Keratinocyte (primary cell): ENCODE measurements around the gene OVCH2. TPM values are rescaled to one million over a fixed set of nuclear protein-coding genes. Genes with fewer than 3 reads are reported as not detected.

Source experiments
- DNase-seq: peaks from one replicate; pipeline ENCODE4 v3.0.0-alpha.2; 2011; ENCODE audit warnings: low read depth, missing footprints, low spot score
- FAIRE-seq: peaks from 2 replicates; lab custom pipeline; 2011; peaks lifted over from hg19 to GRCh38; lab: Jason Lieb, UNC
- H2AFZ ChIP-seq: 2 replicates; pipeline ENCODE4 v1.6.0; 2012; ENCODE audit warnings: low read length, control low read depth, inconsistent platforms; ENCODE audit not compliant: control insufficient read depth
- H3K27ac ChIP-seq: 2 replicates; pipeline ENCODE4 v1.5.1; 2011; ENCODE audit warnings: low read length; ENCODE audit not compliant: control insufficient read depth, insufficient read depth
- H3K27me3 ChIP-seq: 3 replicates; pipeline ENCODE4 v1.6.0; 2011; ENCODE audit warnings: low read length; ENCODE audit not compliant: control insufficient read depth, insufficient read depth; ENCODE audit errors: extremely low read depth
- H3K36me3 ChIP-seq, 2 experiments: 2 replicates in 1 of 2; 3 replicates in 1 of 2; pipeline ENCODE4 v1.5.1; 2011; ENCODE audit warnings: low read length in 2 of 2, mild to moderate bottlenecking in 1 of 2; ENCODE audit not compliant: control insufficient read depth in 2 of 2, insufficient read depth in 2 of 2; ENCODE audit errors: extremely low read depth in 1 of 2
- H3K4me1 ChIP-seq: 3 replicates; pipeline ENCODE4 v1.5.1; 2011; ENCODE audit warnings: low read length; ENCODE audit not compliant: control insufficient read depth, insufficient read depth; ENCODE audit errors: extremely low read depth
- H3K4me2 ChIP-seq: 3 replicates; pipeline ENCODE4 v1.6.0; 2011; ENCODE audit warnings: low read depth, low read length; ENCODE audit not compliant: control insufficient read depth, insufficient read depth; ENCODE audit errors: extremely low read depth
- H3K4me3 ChIP-seq, 3 experiments: fragments of 200-600 bp in 1 of 3; sonication (generic) in 1 of 3; 2 replicates in 2 of 3; 3 replicates in 1 of 3; pipeline ENCODE4 v1.5.1; 2011 to 2016; ENCODE audit warnings: low read length in 3 of 3, mild to moderate bottlenecking in 3 of 3, control low read depth in 2 of 3, inconsistent platforms in 1 of 3, low read depth in 1 of 3, mixed read lengths in 1 of 3, mixed run types in 1 of 3, moderate library complexity in 1 of 3; ENCODE audit not compliant: control insufficient read depth in 2 of 3, insufficient read depth in 2 of 3; ENCODE audit errors: extremely low read depth in 1 of 3
- H3K79me2 ChIP-seq: 2 replicates; pipeline ENCODE4 v1.6.0; 2012; ENCODE audit warnings: low read length; ENCODE audit not compliant: control insufficient read depth, insufficient read depth
- H3K9ac ChIP-seq: 3 replicates; pipeline ENCODE4 v1.6.0; 2011; ENCODE audit warnings: low read length; ENCODE audit not compliant: control insufficient read depth, insufficient read depth; ENCODE audit errors: extremely low read depth
- H3K9me1 ChIP-seq: 3 replicates; pipeline ENCODE4 v1.6.0; 2011; ENCODE audit warnings: low read length; ENCODE audit not compliant: control insufficient read depth, insufficient read depth; ENCODE audit errors: extremely low read depth
- H3K9me3 ChIP-seq: 2 replicates; pipeline ENCODE4 v1.5.1; 2012; ENCODE audit warnings: low read depth, low read length; ENCODE audit not compliant: control insufficient read depth
- H4K20me1 ChIP-seq: 3 replicates; pipeline ENCODE4 v1.6.0; 2011; ENCODE audit warnings: low read length; ENCODE audit not compliant: control insufficient read depth, insufficient read depth; ENCODE audit errors: extremely low read depth
- EZH2 ChIP-seq: IDR thresholded peaks from one replicate; pipeline ENCODE4 v1.6.1; 2012; ENCODE audit warnings: inconsistent platforms, mild to moderate bottlenecking, low read length, moderate library complexity
- dilution Hi-C: fragments of 300-500 bp; cut with MboI; formaldehyde crosslinking; loops from one replicate; pipeline ENCODE4 v1.7.0; 2020; ENCODE audit warnings: low sequenced_read_pairs; ENCODE audit not compliant: extremely low pct_ligation_motif_present
- polyA plus RNA-seq, 5 experiments: library from polyadenylated mRNA; depleted of rRNA in 3 of 5; stranded (reverse) in 3 of 5; stranded (forward) in 1 of 5; unstranded in 1 of 5; fragments of >200 nt; gene quantifications; 1 replicate in 1 of 5; 2 replicates in 3 of 5; 3 replicates in 1 of 5; pipeline versions ENCODE4 v1.2.1 to v1.2.3, GENCODE V29; 2011 to 2012; ENCODE audit warnings: missing spikeins in 2 of 5, low read depth in 1 of 5, low replicate concordance in 1 of 5
- TF ChIP-seq, protein P1 (sequence below), 3 experiments: IDR thresholded peaks in 1 of 3; conservative IDR thresholded peaks in 1 of 3; optimal IDR thresholded peaks in 1 of 3; 2 replicates in 2 of 3; 3 replicates in 1 of 3; pipeline versions ENCODE3 to v1.5.1; 2011; ENCODE audit warnings: low read length in 3 of 3, mild to moderate bottlenecking in 3 of 3, moderate library complexity in 2 of 3, control low read depth in 1 of 3, inconsistent platforms in 1 of 3; ENCODE audit not compliant: insufficient read depth in 2 of 3; ENCODE audit errors: extremely low read depth in 1 of 3

Gene OVCH2
- polyA plus RNA-seq, 1 donor (not counting 4 experiments of a cell fraction or from before 2014, with no cell fraction given), result 2.8 TPM

DNA sequence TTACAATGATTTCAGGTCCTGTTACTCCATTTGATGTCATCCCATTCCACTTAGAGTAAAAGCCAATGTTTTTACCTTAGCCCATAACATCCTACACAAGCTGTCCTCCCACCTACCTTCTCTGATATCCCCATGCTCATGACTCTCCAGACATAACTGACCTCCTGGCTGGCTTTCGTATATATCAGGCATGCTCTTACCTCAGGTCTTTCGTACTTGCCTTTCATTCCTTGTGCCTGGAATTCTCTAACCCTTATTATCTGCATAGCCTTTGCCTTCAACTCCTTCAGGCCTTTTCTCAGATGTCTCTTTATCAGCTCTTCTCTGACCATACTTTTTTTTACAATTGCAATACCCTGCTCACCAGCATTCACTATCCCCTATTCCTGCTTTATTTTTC is 22.7 kb downstream of the OVCH2 start:
- Histone ChIP-seq H3K9me3 (no peaks in the 10 kb centered on the region), H3K4me1 (no peaks in the 10 kb centered on the region), H3K79me2 (no peaks in the 10 kb centered on the region), H4K20me1 (no peaks in the 10 kb centered on the region), H3K4me3 (no peak overlapping the region), H3K9ac (no peak overlapping the region), H2AFZ (no peak overlapping the region), H3K36me3 (no peaks in the 10 kb centered on the region), H3K4me2 (no peak overlapping the region), H3K27ac (no peak overlapping the region), H3K9me1 (no peaks in the 10 kb centered on the region), H3K27me3 (no peaks in the 10 kb centered on the region)
- dilution Hi-C loops, result no loop called here
- FAIRE-seq, result no peak
- no peak for TF ChIP-seq EZH2
- TF ChIP-seq, protein P1, sequence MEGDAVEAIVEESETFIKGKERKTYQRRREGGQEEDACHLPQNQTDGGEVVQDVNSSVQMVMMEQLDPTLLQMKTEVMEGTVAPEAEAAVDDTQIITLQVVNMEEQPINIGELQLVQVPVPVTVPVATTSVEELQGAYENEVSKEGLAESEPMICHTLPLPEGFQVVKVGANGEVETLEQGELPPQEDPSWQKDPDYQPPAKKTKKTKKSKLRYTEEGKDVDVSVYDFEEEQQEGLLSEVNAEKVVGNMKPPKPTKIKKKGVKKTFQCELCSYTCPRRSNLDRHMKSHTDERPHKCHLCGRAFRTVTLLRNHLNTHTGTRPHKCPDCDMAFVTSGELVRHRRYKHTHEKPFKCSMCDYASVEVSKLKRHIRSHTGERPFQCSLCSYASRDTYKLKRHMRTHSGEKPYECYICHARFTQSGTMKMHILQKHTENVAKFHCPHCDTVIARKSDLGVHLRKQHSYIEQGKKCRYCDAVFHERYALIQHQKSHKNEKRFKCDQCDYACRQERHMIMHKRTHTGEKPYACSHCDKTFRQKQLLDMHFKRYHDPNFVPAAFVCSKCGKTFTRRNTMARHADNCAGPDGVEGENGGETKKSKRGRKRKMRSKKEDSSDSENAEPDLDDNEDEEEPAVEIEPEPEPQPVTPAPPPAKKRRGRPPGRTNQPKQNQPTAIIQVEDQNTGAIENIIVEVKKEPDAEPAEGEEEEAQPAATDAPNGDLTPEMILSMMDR (optimal IDR thresholded peaks at IDR 0.05 in 1 of 3, IDR thresholded peaks at IDR 0.05 in 1 of 3, conservative IDR thresholded peaks at IDR 0.05 in 1 of 3; ENCODE audit: extremely low read depth in 1 of 3, insufficient read depth in 2 of 3, low read length in 3 of 3), result no peak
- no peak for DNase-seq

DNA sequence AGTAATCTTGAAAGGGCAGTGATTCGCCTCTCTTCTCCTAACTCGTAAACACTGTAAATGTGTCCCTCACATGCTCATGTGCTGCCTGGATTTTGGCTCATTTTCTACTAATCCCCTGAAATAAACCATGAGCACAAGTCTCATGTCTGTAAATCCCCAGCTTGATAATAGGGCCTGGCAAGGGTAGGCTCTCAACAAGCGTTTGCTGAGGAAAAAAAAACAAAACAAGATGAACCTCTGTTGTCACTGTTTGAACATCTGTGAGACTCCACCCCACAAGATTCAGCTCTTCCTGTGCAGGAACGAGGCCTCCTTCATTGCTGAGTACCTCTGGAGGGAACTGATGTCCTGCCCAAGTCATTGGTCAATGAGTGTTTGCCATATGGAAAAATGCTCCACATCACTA is 28.5 kb downstream of the OVCH2 start:
- H3K4me2 ChIP-seq, result no peak overlapping the region

More for the DNA sequence above, 28.5 kb downstream of the OVCH2 start:
- Histone ChIP-seq H3K36me3 (no peaks in the 10 kb centered on the region), H2AFZ (no peak overlapping the region), H3K79me2 (no peaks in the 10 kb centered on the region), H3K4me3 (no peak overlapping the region), H3K27ac (peak overlapping the region; percentile 46), H3K9me3 (no peaks in the 10 kb centered on the region), H3K9ac (no peak overlapping the region), H3K4me1 (peaks cover 23% of the 10 kb centered on the region), H4K20me1 (no peaks in the 10 kb centered on the region), H3K9me1 (no peaks in the 10 kb centered on the region), H3K27me3 (no peaks in the 10 kb centered on the region)
- no peak for TF ChIP-seq EZH2
- TF ChIP-seq, protein P1 (optimal IDR thresholded peaks at IDR 0.05 in 1 of 3, IDR thresholded peaks at IDR 0.05 in 1 of 3, conservative IDR thresholded peaks at IDR 0.05 in 1 of 3; ENCODE audit: extremely low read depth in 1 of 3, insufficient read depth in 2 of 3, low read length in 3 of 3), result no peak
- dilution Hi-C loops, result no loop called here
- FAIRE-seq (no peak), DNase-seq (no peak)
